ENCODE measurements around the gene SLC26A3. TPM values are rescaled to one million over a fixed set of nuclear protein-coding genes. Genes with fewer than 3 reads are reported as not detected.

The SLC26A3 gene
- not detected in 2 replicates for total RNA-seq

GRCh38 chr7:107803009-107803610, at the start of gene SLC26A3:
Gene SLC26A3 (minus strand): TSS chr7:107803223. CDS start chr7:107794509, 8,714 bp downstream.

GRCh38 chr7:107743567-107744344, 59.3 kb downstream of the SLC26A3 start, which contains the start of gene CBLL1:
Gene CBLL1 (plus strand): TSS chr7:107744142. CDS start chr7:107744164, 22 bp downstream.

Other genes with a start within 250 kb of the SLC26A3 start
- gene COG5, start 239.3 kb downstream of the SLC26A3 start, total RNA-seq, result 33.5 and 60.3 TPM in 2 replicates
- 7.1 and 7.8 TPM in 2 replicates for gene DUS4L, start 239.3 kb downstream of the SLC26A3 start, total RNA-seq
- gene BCAP29, start 223.0 kb downstream of the SLC26A3 start, total RNA-seq, result 115 and 127 TPM in 2 replicates
- gene SLC26A4, start 142.4 kb downstream of the SLC26A3 start, total RNA-seq, result 0.15 and 0.65 TPM in 2 replicates
- 20.1 TPM in 2 replicates for gene CBLL1, start 59.1 kb downstream of the SLC26A3 start, total RNA-seq
- gene DLD, start 88.0 kb upstream of the SLC26A3 start, total RNA-seq, result 57.2 and 359 TPM in 2 replicates
- gene LAMB1, start 199.9 kb upstream of the SLC26A3 start, total RNA-seq, result 442 and 619 TPM in 2 replicates